ENCODE measurements around the gene GSTA2. TPM values are rescaled to one million over a fixed set of nuclear protein-coding genes. Genes with fewer than 3 reads are reported as not detected.
"Not testable (repeated sequence)": the region's sequence is repeated elsewhere in the genome, so short reads cannot be mapped to it uniquely, and the experiment has no call there.

Gene GSTA2
- polyA plus RNA-seq, 1 of the 3 experiments (the other 2 are of a cell fraction), result not detected

GRCh38 chr6:52786249-52786956, 23.1 kb upstream of the GSTA2 start:
- no peaks in the 10 kb centered on the region for H3K9me3 ChIP-seq
- no peaks in the 10 kb centered on the region; the same call in 1 of the 2 replicates for H3K27me3 ChIP-seq (ENCODE audit: insufficient read depth)
- no peaks in the 10 kb centered on the region for H3F3A ChIP-seq (replicated peaks; ENCODE audit: insufficient read depth)
- 34% methylated on average over 14 of the region's 24 CpGs for WGBS (ENCODE audit: low lambda C conversion rate)
- no peak overlapping the region for H3K4me3 ChIP-seq (ENCODE audit: low read depth in 2 of 2, low read length in 1 of 2)
- ChIA-PET POLR2A (no interaction called here), CTCF (no interaction called here)
- TF ChIP-seq MEF2A (IDR thresholded peaks at IDR 0.05; ENCODE audit: borderline replicate concordance, low read depth) (no peak), ZBTB33 (IDR thresholded peaks at IDR 0.05; ENCODE audit: borderline replicate concordance, low read depth) (no peak), EP300 (IDR thresholded peaks at IDR 0.05; ENCODE audit: borderline replicate concordance in 1 of 2, low read depth in 1 of 2, low read length in 1 of 2) (no peak), FOXJ3 (CRISPR knock-in tag; IDR thresholded peaks at IDR 0.05) (no peak), GATA2 (CRISPR knock-in tag; IDR thresholded peaks at IDR 0.05) (no peak), RFX5 (IDR thresholded peaks at IDR 0.05; ENCODE audit: low read length) (no peak), NRF1 (IDR thresholded peaks at IDR 0.05; ENCODE audit: low read depth, low read length) (no peak)
- H4K20me1 ChIP-seq (ENCODE audit: insufficient read depth), result no peaks in the 10 kb centered on the region
- no peaks in the 10 kb centered on the region for H3K36me3 ChIP-seq (replicated peaks in 1 of 2; ENCODE audit: control insufficient read depth in 1 of 2, insufficient read depth in 2 of 2, low read length in 1 of 2)
- no peak overlapping the region for H3K27ac ChIP-seq (ENCODE audit: low read depth in 2 of 2, low read length in 1 of 2)
- H3K9ac ChIP-seq, result no peak overlapping the region
- no peaks in the 10 kb centered on the region for H3K9me2 ChIP-seq
- no peaks in the 10 kb centered on the region for H3K79me2 ChIP-seq (ENCODE audit: insufficient read depth)
- no peaks in the 10 kb centered on the region for H3K4me1 ChIP-seq (ENCODE audit: control insufficient read depth in 1 of 2, insufficient read depth in 2 of 2, low read depth in 1 of 2, low read length in 1 of 2)
- H2AFZ ChIP-seq (ENCODE audit: low read depth), result no peak overlapping the region
- DNase-seq, result no peak
- H3K4me2 ChIP-seq, result no peak overlapping the region

DNA sequence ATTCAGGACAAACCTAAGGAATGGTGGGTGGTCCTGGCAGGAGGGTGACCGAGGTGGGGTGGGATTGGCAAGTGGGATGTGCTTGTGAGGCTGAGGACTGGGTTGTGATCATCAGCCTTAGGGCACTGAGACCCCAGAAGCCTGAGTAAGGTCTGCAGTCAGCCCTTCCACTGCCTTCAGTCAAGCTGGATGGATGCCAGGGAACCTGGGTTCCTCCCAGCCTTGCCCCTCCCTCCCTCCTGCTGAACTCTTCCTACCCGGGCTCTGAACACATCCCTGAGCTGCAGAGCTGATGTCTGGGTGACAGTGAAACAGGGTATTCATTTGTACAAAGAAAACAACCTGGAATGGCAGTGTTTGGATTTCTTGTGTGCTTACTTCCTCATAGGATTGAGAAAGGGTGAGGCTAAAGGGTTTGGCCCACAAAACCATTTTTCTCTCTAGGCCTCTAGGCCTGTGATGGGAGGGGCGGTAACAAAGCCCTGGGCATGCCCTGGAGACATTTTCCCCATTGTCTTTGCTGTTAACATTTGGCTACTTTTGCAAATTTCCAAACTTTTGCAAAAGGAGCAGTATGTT, 19.5 kb upstream of the GSTA2 start:
- POLR2A ChIA-PET; H3K4me1 ChIP-seq (ENCODE audit: control insufficient read depth in 1 of 2, insufficient read depth in 2 of 2, low read depth in 1 of 2, low read length in 1 of 2); H4K20me1 ChIP-seq (ENCODE audit: insufficient read depth); H3K4me3 ChIP-seq (ENCODE audit: low read depth in 2 of 2, low read length in 1 of 2); H3K27ac ChIP-seq (ENCODE audit: low read depth in 2 of 2, low read length in 1 of 2); H3K9me2 ChIP-seq; H3K9me3 ChIP-seq; H3K4me2 ChIP-seq; H3K9ac ChIP-seq; DNase-seq; H3F3A ChIP-seq (replicated peaks; ENCODE audit: insufficient read depth); CTCF ChIA-PET; H3K27me3 ChIP-seq (ENCODE audit: insufficient read depth); H3K79me2 ChIP-seq (ENCODE audit: insufficient read depth); H3K36me3 ChIP-seq (replicated peaks in 1 of 2; ENCODE audit: control insufficient read depth in 1 of 2, insufficient read depth in 2 of 2, low read length in 1 of 2); H2AFZ ChIP-seq (ENCODE audit: low read depth): not testable (repeated sequence)
- WGBS (ENCODE audit: low lambda C conversion rate), result 5% methylated on average over 2 of the region's 3 CpGs

- H4K20me1 ChIP-seq (ENCODE audit: insufficient read depth); H3K9me2 ChIP-seq: not testable (repeated sequence)
These were observed 18.9 kb upstream of the GSTA2 start for GRCh38 chr6:52782209-52782608.

More at GRCh38 chr6:52782209-52782608, 18.9 kb upstream of the GSTA2 start:
- H3K4me2 ChIP-seq; H3K9ac ChIP-seq; CTCF ChIA-PET; H2AFZ ChIP-seq (ENCODE audit: low read depth); POLR2A ChIA-PET; H3K4me3 ChIP-seq (ENCODE audit: low read depth in 2 of 2, low read length in 1 of 2); H3K79me2 ChIP-seq (ENCODE audit: insufficient read depth); H3K27me3 ChIP-seq (ENCODE audit: insufficient read depth); H3K36me3 ChIP-seq (replicated peaks in 1 of 2; ENCODE audit: control insufficient read depth in 1 of 2, insufficient read depth in 2 of 2, low read length in 1 of 2); H3K4me1 ChIP-seq (ENCODE audit: control insufficient read depth in 1 of 2, insufficient read depth in 2 of 2, low read depth in 1 of 2, low read length in 1 of 2); H3F3A ChIP-seq (replicated peaks; ENCODE audit: insufficient read depth); H3K9me3 ChIP-seq; DNase-seq; H3K27ac ChIP-seq (ENCODE audit: low read depth in 2 of 2, low read length in 1 of 2): not testable (repeated sequence)
